ENCODE results near the gene OR51D1. TPM values are rescaled to one million over a fixed set of nuclear protein-coding genes. Genes with fewer than 3 reads are reported as not detected.

Gene OR51D1
- total and polyA plus RNA-seq, 2 of the 8 experiments (the other 6 are each of a cell fraction or from before 2014, with no cell fraction given): not detected

DNA sequence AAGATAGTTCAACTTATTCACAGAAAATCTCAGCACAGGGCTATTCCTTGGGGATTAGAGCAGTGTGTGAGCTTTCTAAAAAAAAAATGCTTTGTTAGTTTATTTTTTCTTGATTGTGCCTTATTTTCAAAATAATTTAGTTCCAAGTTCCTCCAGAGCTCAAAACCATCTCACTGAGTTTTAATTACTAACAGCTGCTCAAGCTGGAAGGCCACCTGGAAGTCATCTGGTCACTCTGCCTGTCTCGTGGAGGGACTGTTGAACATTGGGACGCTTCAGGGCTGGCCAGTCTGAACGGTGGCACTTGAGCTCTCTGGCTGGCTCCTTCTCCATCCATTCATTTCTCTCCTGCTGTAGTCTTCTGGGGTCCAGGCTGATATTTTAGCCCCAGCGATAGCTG is 10.5 kb downstream of the OR51D1 start (continued):
- TF ChIP-seq TAF7 (optimal IDR thresholded peaks at IDR 0.05; ENCODE audit: borderline replicate concordance, low read depth, low read length): no peak
- no peak for TF ChIP-seq CHD2 (IDR thresholded peaks at IDR 0.05; ENCODE audit: low read length)
- TF ChIP-seq, protein P1, sequence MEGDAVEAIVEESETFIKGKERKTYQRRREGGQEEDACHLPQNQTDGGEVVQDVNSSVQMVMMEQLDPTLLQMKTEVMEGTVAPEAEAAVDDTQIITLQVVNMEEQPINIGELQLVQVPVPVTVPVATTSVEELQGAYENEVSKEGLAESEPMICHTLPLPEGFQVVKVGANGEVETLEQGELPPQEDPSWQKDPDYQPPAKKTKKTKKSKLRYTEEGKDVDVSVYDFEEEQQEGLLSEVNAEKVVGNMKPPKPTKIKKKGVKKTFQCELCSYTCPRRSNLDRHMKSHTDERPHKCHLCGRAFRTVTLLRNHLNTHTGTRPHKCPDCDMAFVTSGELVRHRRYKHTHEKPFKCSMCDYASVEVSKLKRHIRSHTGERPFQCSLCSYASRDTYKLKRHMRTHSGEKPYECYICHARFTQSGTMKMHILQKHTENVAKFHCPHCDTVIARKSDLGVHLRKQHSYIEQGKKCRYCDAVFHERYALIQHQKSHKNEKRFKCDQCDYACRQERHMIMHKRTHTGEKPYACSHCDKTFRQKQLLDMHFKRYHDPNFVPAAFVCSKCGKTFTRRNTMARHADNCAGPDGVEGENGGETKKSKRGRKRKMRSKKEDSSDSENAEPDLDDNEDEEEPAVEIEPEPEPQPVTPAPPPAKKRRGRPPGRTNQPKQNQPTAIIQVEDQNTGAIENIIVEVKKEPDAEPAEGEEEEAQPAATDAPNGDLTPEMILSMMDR (IDR thresholded peaks at IDR 0.05; ENCODE audit: control extremely low read depth in 1 of 3, insufficient read depth in 1 of 3, low read depth in 1 of 3, low read length in 3 of 3): no peak
- no peak for TF ChIP-seq SAP30 (IDR thresholded peaks at IDR 0.05; ENCODE audit: insufficient read depth, insufficient replicate concordance, low read length)
